RPMI8226 (cell line): ENCODE measurements around the gene RILPL2.
"Not testable (repeated sequence)": the region's sequence is repeated elsewhere in the genome, so short reads cannot be mapped to it uniquely, and the experiment has no call there.

ENCODE experiments used
- DNase-seq: peaks from one replicate; pipeline ENCODE4 v3.0.0-alpha.2; 2015

The RILPL2 gene

DNA sequence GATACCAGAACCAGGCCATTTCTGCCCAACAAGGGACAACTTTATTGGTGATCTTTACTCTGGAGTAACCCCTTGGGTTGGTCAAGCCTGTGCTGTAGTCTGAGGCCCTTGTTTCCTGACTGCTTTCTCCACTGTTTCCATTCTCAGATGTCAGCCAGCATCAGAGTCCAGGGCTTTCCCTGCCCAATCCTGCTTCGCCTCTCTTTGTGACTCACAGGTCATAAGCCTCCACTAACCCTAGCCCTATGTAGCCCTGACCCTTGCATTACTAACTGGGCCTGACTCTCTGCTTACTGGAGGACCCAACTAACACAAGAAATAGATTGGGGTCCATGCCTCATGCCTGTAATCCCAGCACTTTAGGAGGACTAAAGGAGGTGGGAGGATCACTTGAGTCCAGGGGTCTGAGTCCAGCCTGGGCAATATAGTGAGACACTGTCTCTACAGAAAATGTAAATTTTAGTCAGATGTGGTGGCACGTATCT is 12.8 kb upstream of the RILPL2 start:
- no peak for DNase-seq

DNA sequence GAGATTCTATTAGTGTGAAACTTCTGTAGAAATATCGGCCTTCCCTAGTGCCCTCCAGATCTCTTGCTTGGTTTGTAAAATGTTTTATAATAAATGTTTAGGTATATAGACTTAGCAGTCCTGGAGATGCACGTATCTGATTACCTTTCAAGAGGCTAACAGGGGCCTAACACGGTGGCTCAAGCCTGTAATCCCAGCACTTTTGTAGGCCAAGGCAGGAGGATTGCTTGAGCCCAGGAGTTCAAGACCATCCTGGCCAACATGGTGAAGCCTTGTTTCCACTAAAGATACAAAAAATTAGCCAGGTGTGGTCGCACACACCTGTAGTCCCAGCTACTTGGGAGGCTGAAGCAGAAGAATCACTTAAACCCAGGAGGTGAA is 9.8 kb upstream of the RILPL2 start:
- no peak for DNase-seq

GRCh38 chr12:123445388-123446332 is 9.2 kb upstream of the RILPL2 start:
- no peak for DNase-seq

- no peak for DNase-seq
Measured at GRCh38 chr12:123444092-123445026, 7.9 kb upstream of the RILPL2 start.

GRCh38 chr12:123442774-123443173 is 6.3 kb upstream of the RILPL2 start:
- no peak for DNase-seq

DNA sequence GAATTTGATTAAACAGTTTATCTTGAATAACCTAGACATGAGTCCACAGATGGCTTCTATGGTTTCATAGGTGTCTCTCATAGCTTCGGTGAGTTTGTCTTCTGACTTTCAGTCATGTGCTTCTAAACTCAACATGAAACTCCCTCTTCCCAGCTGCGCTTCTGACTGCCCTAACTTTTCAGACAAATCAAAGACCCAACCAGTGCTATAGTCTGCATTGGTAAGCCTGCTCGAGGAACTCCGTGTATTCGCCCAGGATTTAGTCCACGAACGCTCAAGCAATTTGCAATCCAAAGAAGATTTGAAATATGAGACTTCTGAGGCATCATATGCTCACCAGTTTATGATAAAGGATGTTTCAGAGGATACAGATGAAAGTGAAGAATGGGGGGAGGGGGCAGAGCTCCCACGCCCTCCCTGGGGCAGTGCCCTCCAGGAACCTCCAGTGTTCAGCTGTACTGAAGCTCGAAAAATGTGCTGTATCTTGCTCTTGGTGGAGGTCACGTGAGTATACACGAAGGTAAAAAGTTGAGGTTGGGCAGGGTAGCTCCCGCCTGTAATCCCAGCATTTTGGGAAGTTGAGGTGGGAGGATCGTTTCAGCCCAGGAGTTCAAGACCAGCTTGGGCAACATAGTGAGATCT is 5.2 kb upstream of the RILPL2 start:
- no peak for DNase-seq

- no peak for DNase-seq
Measured at GRCh38 chr12:123435636-123436016, 858 bp downstream of the RILPL2 start.

GRCh38 chr12:123433615-123434014 is 2.9 kb downstream of the RILPL2 start:
- DNase-seq, result no peak

GRCh38 chr12:123431951-123432817 is 4.3 kb downstream of the RILPL2 start:
- DNase-seq, result not testable (repeated sequence)

GRCh38 chr12:123429101-123429500 is 7.4 kb downstream of the RILPL2 start:
- DNase-seq, result not testable (repeated sequence)

DNA sequence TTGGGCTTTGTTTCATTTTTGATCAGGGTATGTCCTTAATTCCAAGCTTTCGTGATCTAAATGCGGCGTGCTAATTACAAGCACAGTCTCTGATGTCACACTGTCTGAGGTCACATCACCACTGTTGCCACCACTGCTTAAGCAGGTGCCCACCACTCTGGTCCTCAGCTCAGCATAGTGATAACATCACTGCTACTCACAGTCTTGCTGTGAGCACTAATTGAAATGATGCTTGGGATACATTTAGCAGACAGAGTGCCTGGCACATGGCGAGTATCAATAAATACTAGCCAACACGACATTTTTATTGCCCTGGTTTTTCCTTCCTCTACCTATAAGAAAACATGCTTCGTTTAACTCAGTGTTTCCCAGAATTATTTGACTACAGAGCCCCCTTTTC is 7.9 kb downstream of the RILPL2 start:
- no peak for DNase-seq

- DNase-seq, result no peak
Measured at GRCh38 chr12:123427036-123427769, 9.3 kb downstream of the RILPL2 start.

DNA sequence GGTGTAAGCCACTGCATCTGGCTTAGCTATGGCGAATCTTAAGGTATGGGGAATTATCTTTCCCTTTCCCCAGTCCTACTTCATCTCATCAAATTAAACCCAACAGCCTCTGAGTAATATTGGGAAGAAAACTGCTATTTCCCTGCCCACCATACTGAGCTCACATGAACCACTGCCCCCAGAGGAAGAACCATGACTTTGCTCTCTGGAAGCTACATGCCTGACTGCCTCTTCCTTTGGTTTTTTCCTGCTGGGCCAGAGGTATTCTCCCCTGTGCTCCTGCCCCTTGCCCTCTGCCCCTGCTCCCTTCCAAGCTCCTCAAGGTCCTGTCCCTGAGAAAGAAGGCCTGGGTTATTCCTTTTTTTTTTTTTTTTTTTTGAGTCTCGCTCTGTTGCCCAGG is 15.2 kb downstream of the RILPL2 start:
- no peak for DNase-seq

GRCh38 chr12:123410041-123410412 is 26.5 kb downstream of the RILPL2 start:
- no peak for DNase-seq

- not testable (repeated sequence) for DNase-seq
Measured at GRCh38 chr12:123409284-123410040, 27.0 kb downstream of the RILPL2 start.

DNA sequence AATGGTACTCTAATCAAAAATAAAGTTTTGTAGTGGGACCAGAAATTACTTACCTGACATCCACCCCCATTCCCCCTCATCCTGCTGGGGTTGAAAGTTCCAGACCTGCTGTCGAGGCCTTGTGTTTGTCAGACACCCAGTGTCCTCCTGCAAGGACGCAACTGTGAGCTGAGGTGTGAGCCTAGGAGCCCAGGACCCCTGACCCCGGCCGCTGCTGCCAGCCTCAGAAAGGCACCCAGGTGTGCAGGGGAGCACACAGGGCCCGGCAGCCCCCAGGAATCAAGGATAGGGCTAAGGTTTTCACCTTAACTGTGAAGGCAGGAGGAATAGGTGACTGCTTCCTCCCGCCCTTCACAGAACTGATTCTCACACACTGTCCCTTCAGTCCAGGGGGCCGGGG is 27.9 kb downstream of the RILPL2 start:
- not testable (repeated sequence) for DNase-seq

GRCh38 chr12:123407934-123408333 is 28.6 kb downstream of the RILPL2 start:
- DNase-seq, result not testable (repeated sequence)

DNA sequence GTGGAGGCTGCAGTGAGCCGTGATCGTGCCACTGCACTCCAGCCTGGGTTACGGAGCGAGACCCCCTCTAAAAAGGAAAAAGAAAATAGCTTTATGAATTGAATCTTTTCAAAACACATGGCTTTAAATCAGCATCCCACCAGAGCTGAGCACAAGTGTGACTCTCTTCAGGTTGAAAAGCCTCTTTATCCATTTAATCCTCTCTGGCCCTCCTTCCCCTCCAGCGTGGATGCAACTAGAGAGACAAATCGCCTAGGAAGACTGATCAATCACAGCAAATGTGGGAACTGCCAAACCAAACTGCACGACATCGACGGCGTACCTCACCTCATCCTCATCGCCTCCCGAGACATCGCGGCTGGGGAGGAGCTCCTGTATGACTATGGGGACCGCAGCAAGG is 29.2 kb downstream of the RILPL2 start:
- DNase-seq, result not testable (repeated sequence)

- no peak for DNase-seq
Measured at GRCh38 chr12:123404581-123404980, 31.9 kb downstream of the RILPL2 start.
